ENCODE results near the gene ARMC2. TPM values are rescaled to one million over a fixed set of nuclear protein-coding genes. Genes with fewer than 3 reads are reported as not detected.

The ARMC2 gene
- total and polyA plus RNA-seq, 10 donors, result 1.4 to 12.2 (median 5.7) TPM

DNA sequence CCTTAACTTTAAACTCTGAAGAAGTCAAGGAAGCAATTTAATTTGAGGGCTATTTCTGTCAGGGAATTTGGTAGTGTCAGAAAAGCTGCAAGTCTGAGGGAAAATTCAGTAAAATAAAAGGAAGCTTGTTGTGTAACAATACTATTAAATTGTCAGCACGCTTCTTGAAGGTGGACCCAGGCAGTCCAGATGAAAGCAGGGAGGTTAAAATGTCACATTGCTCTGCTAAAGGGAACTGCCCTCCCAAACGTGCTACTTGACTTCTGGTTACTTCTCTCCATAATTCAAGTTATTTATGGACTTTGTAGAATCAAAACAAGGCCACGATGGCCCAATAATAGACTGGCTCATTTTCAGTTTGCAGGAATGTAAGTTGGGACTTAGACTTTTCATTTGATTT is 28.2 kb upstream of the ARMC2 start:
- H3K4me1 ChIP-seq, result peaks cover 0 to 8% (median 0%) of the 10 kb centered on the region in 6 donors
- intact Hi-C loops (cut with DNase I; ENCODE audit: low total_unique reads), result no loop called here
- H3K27ac ChIP-seq, result peak overlapping the region in 1 of 8 donors; percentile 0
- TF ChIP-seq POLR2AphosphoS5 (IDR thresholded peaks at IDR 0.05) (no peak), POLR2A (IDR thresholded peaks at IDR 0.05) (no peak), CTCF (IDR thresholded peaks at IDR 0.05 in 8 of 11, conservative IDR thresholded peaks at IDR 0.05 in 3 of 11) (no peak)
- H3K9me3 ChIP-seq, result peaks cover 0 to 33% (median 20%) of the 10 kb centered on the region in 8 donors
- no peak for DNase-seq
- no peaks in the 10 kb centered on the region for H3K36me3 ChIP-seq
- H3K4me3 ChIP-seq, result no peak overlapping the region
- H3K27me3 ChIP-seq (replicated peaks in 1 of 7), result no peaks in the 10 kb centered on the region
- 24 to 46% (median 27%) methylated on average over 3 of the region's 3 CpGs for WGBS, 5 donors

DNA sequence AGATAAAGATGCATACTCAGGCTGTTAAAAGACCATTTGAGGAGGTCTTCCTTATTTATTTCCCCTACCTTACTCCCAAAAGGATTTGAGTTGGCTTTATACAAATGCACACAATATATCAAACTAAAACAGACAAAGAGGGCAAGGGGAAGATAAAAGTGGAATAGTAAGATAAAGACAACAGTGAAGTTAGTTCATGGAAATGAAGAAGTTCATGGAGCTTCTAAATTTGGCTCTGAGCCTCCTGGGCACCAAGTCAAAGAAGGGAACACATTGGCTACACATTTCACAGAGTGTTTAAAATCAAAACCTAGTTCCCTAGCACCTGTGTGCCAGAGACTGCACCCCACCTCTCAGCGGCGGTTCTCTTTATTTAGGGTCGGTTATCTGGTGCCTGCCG is 25.8 kb upstream of the ARMC2 start:
- intact Hi-C loops (cut with DNase I; ENCODE audit: low total_unique reads), result no loop called here
- Histone ChIP-seq H3K4me1 (peaks cover 0 to 8% (median 0%) of the 10 kb centered on the region in 6 donors), H3K27me3 (replicated peaks in 1 of 7) (no peaks in the 10 kb centered on the region), H3K27ac (no peak overlapping the region), H3K4me3 (no peak overlapping the region), H3K9me3 (peaks cover 0 to 46% (median 31%) of the 10 kb centered on the region in 8 donors), H3K36me3 (no peaks in the 10 kb centered on the region)
- TF ChIP-seq POLR2AphosphoS5 (IDR thresholded peaks at IDR 0.05), result no peak
- no peak for TF ChIP-seq CTCF (IDR thresholded peaks at IDR 0.05 in 8 of 11, conservative IDR thresholded peaks at IDR 0.05 in 3 of 11)
- TF ChIP-seq POLR2A (IDR thresholded peaks at IDR 0.05), result no peak
- DNase-seq, result peak; percentile 19
- 90 to 99% (median 96%) methylated on average over 4 of the region's 4 CpGs for WGBS, 5 donors

DNA sequence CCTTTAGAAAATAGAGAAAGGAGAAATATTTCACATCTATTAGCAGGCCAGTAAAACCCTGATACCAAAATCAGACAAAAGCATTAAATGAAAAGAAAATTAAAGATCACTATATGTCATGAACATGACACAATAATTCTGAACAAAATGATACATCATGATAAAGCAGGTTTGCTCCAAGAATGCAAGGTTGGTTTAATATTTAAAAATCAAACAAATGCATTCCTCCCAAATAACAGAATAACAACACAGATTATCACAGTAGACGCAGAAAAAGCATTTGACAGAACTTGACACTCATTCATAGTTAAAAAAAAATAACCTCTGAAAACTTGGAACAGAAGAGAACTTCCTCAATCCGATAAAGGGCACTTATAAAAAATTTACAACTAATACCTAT is 22.9 kb upstream of the ARMC2 start:
- peaks cover 0 to 4% (median 0%) of the 10 kb centered on the region in 6 donors for H3K4me1 ChIP-seq
- intact Hi-C loops (cut with DNase I; ENCODE audit: low total_unique reads), result no loop called here
- no peaks in the 10 kb centered on the region for H3K36me3 ChIP-seq
- peaks cover 0 to 35% (median 25%) of the 10 kb centered on the region in 8 donors for H3K9me3 ChIP-seq
- no peaks in the 10 kb centered on the region for H3K27me3 ChIP-seq (replicated peaks in 1 of 7)
- no peak overlapping the region for H3K27ac ChIP-seq
- TF ChIP-seq POLR2A (IDR thresholded peaks at IDR 0.05) (no peak), CTCF (IDR thresholded peaks at IDR 0.05 in 8 of 11, conservative IDR thresholded peaks at IDR 0.05 in 3 of 11) (no peak), POLR2AphosphoS5 (IDR thresholded peaks at IDR 0.05) (no peak)
- no peak overlapping the region for H3K4me3 ChIP-seq
- 76 to 97% (median 95%) methylated on average over 2 of the region's 2 CpGs for WGBS, 5 donors
- no peak for DNase-seq

DNA sequence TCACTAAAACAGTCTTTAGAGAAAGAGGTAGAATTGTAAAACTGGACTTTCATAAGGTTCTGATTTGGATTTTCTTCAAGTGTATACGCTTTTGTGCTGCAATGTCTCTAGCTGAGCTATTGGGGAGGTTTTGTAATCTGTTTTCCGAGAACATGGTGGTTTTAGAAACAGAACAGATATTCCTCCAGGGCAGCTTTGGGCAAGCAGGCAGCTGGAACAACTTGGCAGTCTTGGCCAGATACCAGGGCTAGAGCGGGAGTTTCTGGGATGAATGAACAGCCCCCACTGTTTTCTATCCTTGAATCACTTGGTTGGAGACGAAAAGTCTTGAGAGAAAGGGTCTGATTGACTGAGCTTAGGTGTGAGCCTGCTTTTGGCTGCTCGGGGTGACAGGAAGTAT is 17.1 kb upstream of the ARMC2 start:
- H3K27ac ChIP-seq, result peak overlapping the region in 1 of 8 donors; percentile 8
- H3K27me3 ChIP-seq (replicated peaks in 1 of 7), result no peaks in the 10 kb centered on the region
- no peak overlapping the region for H3K4me3 ChIP-seq
- peaks cover 0 to 14% (median 7%) of the 10 kb centered on the region in 8 donors for H3K9me3 ChIP-seq
- intact Hi-C loops (cut with DNase I; ENCODE audit: low total_unique reads), result loop anchor here (10.0 kb wide), 2 partner anchors 46 to 286 kb away; no protein-coding TSS in a partner anchor
- no peaks in the 10 kb centered on the region for H3K36me3 ChIP-seq
- TF ChIP-seq POLR2AphosphoS5 (IDR thresholded peaks at IDR 0.05) (no peak), CTCF (IDR thresholded peaks at IDR 0.05 in 8 of 11, conservative IDR thresholded peaks at IDR 0.05 in 3 of 11) (no peak), POLR2A (IDR thresholded peaks at IDR 0.05) (no peak)
- DNase-seq, result no peak
- 65 to 82% (median 75%) methylated on average over 5 of the region's 5 CpGs for WGBS, 5 donors
- peaks cover 0 to 11% (median 6%) of the 10 kb centered on the region in 6 donors for H3K4me1 ChIP-seq
